ENCODE data around the gene PDE9A.

DNA sequence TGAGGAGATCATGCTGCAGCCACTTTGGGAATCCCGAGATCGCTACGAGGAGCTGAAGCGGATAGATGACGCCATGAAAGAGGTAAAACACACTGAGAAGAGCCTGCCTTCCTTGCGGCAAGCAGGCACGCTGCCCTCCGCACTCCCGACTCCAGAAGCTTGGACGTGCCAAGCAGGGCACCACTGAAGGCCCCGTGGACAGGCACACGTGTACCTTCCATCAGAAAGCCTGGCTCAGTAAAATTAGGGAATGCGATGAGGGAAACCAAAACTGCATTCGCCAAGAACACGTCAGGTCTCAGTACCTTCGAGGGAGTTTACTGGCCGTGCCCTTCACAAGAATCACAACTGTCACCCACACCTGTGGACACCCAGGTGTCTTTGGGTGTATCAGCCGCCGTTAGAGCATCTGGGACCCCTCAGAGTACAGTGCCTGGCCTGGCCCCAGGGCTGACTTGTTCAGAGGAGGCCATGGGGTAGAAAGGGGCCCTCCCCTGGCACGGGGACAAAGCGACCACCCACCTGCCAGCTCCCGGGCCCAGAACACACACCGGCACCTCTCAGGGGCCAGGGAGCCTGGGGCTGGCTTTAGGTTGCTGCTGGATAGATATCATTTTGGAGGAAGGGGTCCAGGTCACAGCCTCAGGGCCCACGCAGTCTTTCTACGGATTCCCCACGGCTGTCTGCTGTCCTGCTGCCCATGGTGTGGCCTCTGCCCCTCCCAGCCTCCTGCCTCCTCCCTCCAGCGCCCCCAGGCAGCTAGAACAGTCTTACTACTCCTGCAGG, 117.5 kb downstream of the PDE9A start:
- TF ChIP-seq, protein P1, sequence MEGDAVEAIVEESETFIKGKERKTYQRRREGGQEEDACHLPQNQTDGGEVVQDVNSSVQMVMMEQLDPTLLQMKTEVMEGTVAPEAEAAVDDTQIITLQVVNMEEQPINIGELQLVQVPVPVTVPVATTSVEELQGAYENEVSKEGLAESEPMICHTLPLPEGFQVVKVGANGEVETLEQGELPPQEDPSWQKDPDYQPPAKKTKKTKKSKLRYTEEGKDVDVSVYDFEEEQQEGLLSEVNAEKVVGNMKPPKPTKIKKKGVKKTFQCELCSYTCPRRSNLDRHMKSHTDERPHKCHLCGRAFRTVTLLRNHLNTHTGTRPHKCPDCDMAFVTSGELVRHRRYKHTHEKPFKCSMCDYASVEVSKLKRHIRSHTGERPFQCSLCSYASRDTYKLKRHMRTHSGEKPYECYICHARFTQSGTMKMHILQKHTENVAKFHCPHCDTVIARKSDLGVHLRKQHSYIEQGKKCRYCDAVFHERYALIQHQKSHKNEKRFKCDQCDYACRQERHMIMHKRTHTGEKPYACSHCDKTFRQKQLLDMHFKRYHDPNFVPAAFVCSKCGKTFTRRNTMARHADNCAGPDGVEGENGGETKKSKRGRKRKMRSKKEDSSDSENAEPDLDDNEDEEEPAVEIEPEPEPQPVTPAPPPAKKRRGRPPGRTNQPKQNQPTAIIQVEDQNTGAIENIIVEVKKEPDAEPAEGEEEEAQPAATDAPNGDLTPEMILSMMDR (IDR thresholded peaks at IDR 0.05) = no peak
- TF ChIP-seq POLR2A (IDR thresholded peaks at IDR 0.05) = no peak
